C4-2B (cell line): ENCODE measurements around the gene IGFALS.

Experiments used
- CTCF ChIP-seq: fragments of 450-650 bp; conservative IDR thresholded peaks from 2 replicates; pipeline ENCODE4 v1.5.1; 2017; ENCODE audit warnings: mild to moderate bottlenecking
- ZFX ChIP-seq: fragments of 450-650 bp; IDR thresholded peaks from 2 replicates; pipeline ENCODE4 v1.6.1; 2017

GRCh38 chr16:1789643-1790045 lies 3.9 kb downstream of the IGFALS start:
- TF ChIP-seq CTCF (no peak), ZFX (no peak)
